ENCODE results near the gene DERA.

Gene DERA

DNA sequence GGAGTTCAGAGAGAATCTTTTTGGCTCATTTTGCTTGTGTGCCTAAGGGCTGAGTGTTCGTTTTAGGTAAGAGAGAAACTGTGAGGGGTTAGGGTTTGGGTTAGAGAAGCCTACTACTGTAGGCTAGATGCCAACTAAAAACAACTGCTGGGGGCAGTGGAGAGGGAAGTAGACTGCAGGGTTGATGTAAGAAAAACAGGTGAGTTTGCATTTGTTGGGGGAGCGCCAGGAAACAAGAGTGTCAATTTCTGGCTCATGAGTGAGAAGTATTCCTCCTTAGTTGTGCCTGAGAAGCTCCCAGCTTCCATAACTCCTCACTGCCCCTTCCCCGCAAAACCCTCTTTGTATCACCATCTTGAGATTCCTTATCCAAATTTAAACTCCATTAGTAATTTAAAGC lies 92.3 kb downstream of the DERA start:
- no peaks in the 10 kb centered on the region for H3K9me2 ChIP-seq (ENCODE audit: low read depth, low read length)
- H4K20me1 ChIP-seq (ENCODE audit: insufficient read depth, low read length) = no peaks in the 10 kb centered on the region
- H3K9me3 ChIP-seq (ENCODE audit: low read length) = no peaks in the 10 kb centered on the region
- TF ChIP-seq, protein P1, sequence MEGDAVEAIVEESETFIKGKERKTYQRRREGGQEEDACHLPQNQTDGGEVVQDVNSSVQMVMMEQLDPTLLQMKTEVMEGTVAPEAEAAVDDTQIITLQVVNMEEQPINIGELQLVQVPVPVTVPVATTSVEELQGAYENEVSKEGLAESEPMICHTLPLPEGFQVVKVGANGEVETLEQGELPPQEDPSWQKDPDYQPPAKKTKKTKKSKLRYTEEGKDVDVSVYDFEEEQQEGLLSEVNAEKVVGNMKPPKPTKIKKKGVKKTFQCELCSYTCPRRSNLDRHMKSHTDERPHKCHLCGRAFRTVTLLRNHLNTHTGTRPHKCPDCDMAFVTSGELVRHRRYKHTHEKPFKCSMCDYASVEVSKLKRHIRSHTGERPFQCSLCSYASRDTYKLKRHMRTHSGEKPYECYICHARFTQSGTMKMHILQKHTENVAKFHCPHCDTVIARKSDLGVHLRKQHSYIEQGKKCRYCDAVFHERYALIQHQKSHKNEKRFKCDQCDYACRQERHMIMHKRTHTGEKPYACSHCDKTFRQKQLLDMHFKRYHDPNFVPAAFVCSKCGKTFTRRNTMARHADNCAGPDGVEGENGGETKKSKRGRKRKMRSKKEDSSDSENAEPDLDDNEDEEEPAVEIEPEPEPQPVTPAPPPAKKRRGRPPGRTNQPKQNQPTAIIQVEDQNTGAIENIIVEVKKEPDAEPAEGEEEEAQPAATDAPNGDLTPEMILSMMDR (IDR thresholded peaks at IDR 0.05; ENCODE audit: low read length) = no peak
- TF ChIP-seq EZH2 (IDR thresholded peaks at IDR 0.05; ENCODE audit: borderline replicate concordance, low read length) = no peak
- H3K27ac ChIP-seq (ENCODE audit: low read depth, low read length, poor library complexity, severe bottlenecking) = no peak overlapping the region
- no peaks in the 10 kb centered on the region for H3K79me2 ChIP-seq (ENCODE audit: insufficient read depth, low read length)
- H3K4me2 ChIP-seq (ENCODE audit: low read length) = no peak overlapping the region
- no peak overlapping the region for H2AFZ ChIP-seq (ENCODE audit: low read length)
- no peaks in the 10 kb centered on the region for H3K27me3 ChIP-seq (ENCODE audit: insufficient read depth, low read length)
- no peaks in the 10 kb centered on the region for H3K36me3 ChIP-seq (ENCODE audit: insufficient read depth, low read length)
- peaks cover 3% of the 10 kb centered on the region for H3K4me1 ChIP-seq (ENCODE audit: insufficient read depth, low read length, severe bottlenecking)
- no peaks in the 10 kb centered on the region for H3F3A ChIP-seq (ENCODE audit: insufficient read depth, low read length)
- no peak overlapping the region for H3K9ac ChIP-seq (ENCODE audit: low read length)
- H3K4me3 ChIP-seq (ENCODE audit: low read depth, low read length, poor library complexity, severe bottlenecking) = no peak overlapping the region

DNA sequence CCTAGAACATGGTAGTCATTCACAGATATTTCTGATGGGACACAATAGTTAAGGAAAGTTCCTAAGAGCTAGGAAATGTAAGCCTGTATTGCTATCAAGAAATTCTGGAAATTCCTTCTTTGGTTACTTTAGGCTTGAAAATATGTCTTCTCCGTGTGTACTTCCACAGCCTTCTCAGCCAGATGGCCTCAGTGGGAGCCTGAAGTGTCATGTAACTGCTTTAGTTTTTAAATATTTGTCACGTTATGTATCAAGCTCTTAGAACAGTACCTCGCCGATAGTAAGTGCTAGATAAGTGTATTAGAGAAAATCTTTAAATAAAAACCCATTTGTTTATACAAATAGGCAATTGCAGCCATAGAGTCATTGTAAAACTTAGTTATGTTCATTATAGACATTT lies 95.6 kb downstream of the DERA start:
- TF ChIP-seq, protein P1 (IDR thresholded peaks at IDR 0.05; ENCODE audit: low read length) = no peak
- TF ChIP-seq EZH2 (IDR thresholded peaks at IDR 0.05; ENCODE audit: borderline replicate concordance, low read length) = no peak
- peaks cover 3% of the 10 kb centered on the region for H3K4me1 ChIP-seq (ENCODE audit: insufficient read depth, low read length, severe bottlenecking)
- no peak overlapping the region for H3K9ac ChIP-seq (ENCODE audit: low read length)
- H3K27ac ChIP-seq (ENCODE audit: low read depth, low read length, poor library complexity, severe bottlenecking) = no peak overlapping the region
- H2AFZ ChIP-seq (ENCODE audit: low read length) = no peak overlapping the region
- no peaks in the 10 kb centered on the region for H3F3A ChIP-seq (ENCODE audit: insufficient read depth, low read length)
- H3K79me2 ChIP-seq (ENCODE audit: insufficient read depth, low read length) = no peaks in the 10 kb centered on the region
- no peak overlapping the region for H3K4me3 ChIP-seq (ENCODE audit: low read depth, low read length, poor library complexity, severe bottlenecking)
- no peaks in the 10 kb centered on the region for H4K20me1 ChIP-seq (ENCODE audit: insufficient read depth, low read length)
- H3K36me3 ChIP-seq (ENCODE audit: insufficient read depth, low read length) = no peaks in the 10 kb centered on the region
- no peaks in the 10 kb centered on the region for H3K27me3 ChIP-seq (ENCODE audit: insufficient read depth, low read length)
- H3K9me3 ChIP-seq (ENCODE audit: low read length) = no peaks in the 10 kb centered on the region
- H3K4me2 ChIP-seq (ENCODE audit: low read length) = no peak overlapping the region
- H3K9me2 ChIP-seq (ENCODE audit: low read depth, low read length) = no peaks in the 10 kb centered on the region

DNA sequence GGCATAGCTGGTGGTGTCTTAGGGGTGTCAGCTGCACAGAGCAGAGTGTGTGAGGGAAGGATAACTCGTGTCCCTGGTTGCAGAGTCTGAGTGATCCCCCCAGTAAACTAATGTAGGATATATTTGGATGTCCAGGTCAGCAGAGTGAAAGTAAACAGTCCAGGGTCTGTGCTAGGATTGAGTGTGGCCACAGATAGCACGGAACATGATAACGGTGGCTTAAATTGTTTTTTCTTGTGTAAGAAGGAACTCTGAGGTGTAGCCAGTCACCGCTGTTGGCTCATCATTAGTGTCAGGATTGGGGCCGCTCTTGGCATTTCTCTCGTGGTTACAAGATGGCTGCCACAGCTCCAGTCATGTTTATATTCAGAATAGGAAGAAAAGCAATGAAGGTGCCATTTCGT lies 97.3 kb downstream of the DERA start:
- no peaks in the 10 kb centered on the region for H3K36me3 ChIP-seq (ENCODE audit: insufficient read depth, low read length)
- TF ChIP-seq, protein P1 (IDR thresholded peaks at IDR 0.05; ENCODE audit: low read length) = no peak
- TF ChIP-seq EZH2 (IDR thresholded peaks at IDR 0.05; ENCODE audit: borderline replicate concordance, low read length) = no peak

More for the DNA sequence above, 97.3 kb downstream of the DERA start:
- Histone ChIP-seq H3K4me3 (ENCODE audit: low read depth, low read length, poor library complexity, severe bottlenecking) (no peak overlapping the region), H3K9ac (ENCODE audit: low read length) (no peak overlapping the region), H3F3A (ENCODE audit: insufficient read depth, low read length) (no peaks in the 10 kb centered on the region), H3K9me3 (ENCODE audit: low read length) (no peaks in the 10 kb centered on the region), H3K4me2 (ENCODE audit: low read length) (no peak overlapping the region), H3K27ac (ENCODE audit: low read depth, low read length, poor library complexity, severe bottlenecking) (no peak overlapping the region), H4K20me1 (ENCODE audit: insufficient read depth, low read length) (no peaks in the 10 kb centered on the region), H3K9me2 (ENCODE audit: low read depth, low read length) (no peaks in the 10 kb centered on the region), H3K4me1 (ENCODE audit: insufficient read depth, low read length, severe bottlenecking) (no peaks in the 10 kb centered on the region), H3K27me3 (ENCODE audit: insufficient read depth, low read length) (no peaks in the 10 kb centered on the region), H3K79me2 (ENCODE audit: insufficient read depth, low read length) (no peaks in the 10 kb centered on the region), H2AFZ (ENCODE audit: low read length) (no peak overlapping the region)

Measured in OCI-LY1 (cell line).